Kidney epithelial cell (primary cell): ENCODE results near the gene RIF1. TPM values are rescaled to one million over a fixed set of nuclear protein-coding genes. Genes with fewer than 3 reads are reported as not detected.

Experiments
- DNase-seq: peaks from one replicate; pipeline ENCODE4 v3.0.0-alpha.2; 2010; ENCODE audit warnings: low read depth
- H3K27me3 ChIP-seq: 2 replicates; pipeline ENCODE4 v1.6.0; 2011; ENCODE audit warnings: low read length; ENCODE audit not compliant: control insufficient read depth, insufficient read depth
- H3K36me3 ChIP-seq: 2 replicates; pipeline ENCODE4 v1.5.1; 2011; ENCODE audit warnings: low read length; ENCODE audit not compliant: control insufficient read depth, insufficient read depth
- H3K4me3 ChIP-seq: 2 replicates; pipeline ENCODE4 v1.5.1; 2011; ENCODE audit warnings: low read depth, mild to moderate bottlenecking, control low read depth, low read length
- CTCF ChIP-seq: IDR thresholded peaks from 2 replicates; pipeline ENCODE4 v1.5.1; 2011; ENCODE audit warnings: mild to moderate bottlenecking, moderate library complexity, low read length, control low read depth, inconsistent platforms; ENCODE audit not compliant: insufficient read depth, poor library complexity, severe bottlenecking
- total RNA-seq: library from RNA; depleted of rRNA; stranded (reverse); fragments of >200 nt; gene quantifications from 2 replicates; pipeline ENCODE4 v1.2.3, GENCODE V29; 2015

The RIF1 gene
- total RNA-seq = 26.6 and 32.6 TPM in 2 replicates

GRCh38 chr2:151409601-151410484 is at the start of gene RIF1:
RIF1 (plus strand) TSS chr2:151409902; CDS start chr2:151410424, 522 bp downstream.
- H3K4me3 ChIP-seq = peak within 1 kb of the TSS; percentile 100
- no peaks in the 10 kb centered on the region for H3K36me3 ChIP-seq
- H3K27me3 ChIP-seq = no peaks in the 10 kb centered on the region
- peak; percentile 64 for DNase-seq
- peak; percentile 77 for TF ChIP-seq CTCF

GRCh38 chr2:151361674-151362370 is 47.9 kb upstream of the RIF1 start:
- no peak for TF ChIP-seq CTCF
- Histone ChIP-seq H3K27me3 (no peaks in the 10 kb centered on the region), H3K4me3 (no peak overlapping the region), H3K36me3 (no peaks in the 10 kb centered on the region)
- peak; percentile 54 for DNase-seq

GRCh38 chr2:151363709-151364108 is 46.0 kb upstream of the RIF1 start:
- no peaks in the 10 kb centered on the region for H3K36me3 ChIP-seq
- no peak overlapping the region for H3K4me3 ChIP-seq
- DNase-seq = no peak
- no peak for TF ChIP-seq CTCF
- no peaks in the 10 kb centered on the region for H3K27me3 ChIP-seq

GRCh38 chr2:151367571-151367970 is 42.1 kb upstream of the RIF1 start:
- DNase-seq = no peak
- Histone ChIP-seq H3K27me3 (no peaks in the 10 kb centered on the region), H3K36me3 (no peaks in the 10 kb centered on the region), H3K4me3 (no peak overlapping the region)
- TF ChIP-seq CTCF = no peak

- no peaks in the 10 kb centered on the region for H3K36me3 ChIP-seq
- DNase-seq = peak; percentile 69
- TF ChIP-seq CTCF = no peak
- H3K4me3 ChIP-seq = no peak overlapping the region
- H3K27me3 ChIP-seq = no peaks in the 10 kb centered on the region
Measured at GRCh38 chr2:151374436-151374835, 35.3 kb upstream of the RIF1 start.

GRCh38 chr2:151379169-151379568 is 30.5 kb upstream of the RIF1 start:
- DNase-seq = no peak
- H3K4me3 ChIP-seq = no peak overlapping the region
- no peaks in the 10 kb centered on the region for H3K27me3 ChIP-seq
- no peaks in the 10 kb centered on the region for H3K36me3 ChIP-seq
- TF ChIP-seq CTCF = no peak
